Measurements from ENCODE around the gene RNF39. TPM values are rescaled to one million over a fixed set of nuclear protein-coding genes. Genes with fewer than 3 reads are reported as not detected.

Gene RNF39
- total and polyA plus RNA-seq, 2 of the 13 experiments (the other 11 are each of a cell fraction or from before 2014, with no cell fraction given) = 0.13 to 1.8 TPM

DNA sequence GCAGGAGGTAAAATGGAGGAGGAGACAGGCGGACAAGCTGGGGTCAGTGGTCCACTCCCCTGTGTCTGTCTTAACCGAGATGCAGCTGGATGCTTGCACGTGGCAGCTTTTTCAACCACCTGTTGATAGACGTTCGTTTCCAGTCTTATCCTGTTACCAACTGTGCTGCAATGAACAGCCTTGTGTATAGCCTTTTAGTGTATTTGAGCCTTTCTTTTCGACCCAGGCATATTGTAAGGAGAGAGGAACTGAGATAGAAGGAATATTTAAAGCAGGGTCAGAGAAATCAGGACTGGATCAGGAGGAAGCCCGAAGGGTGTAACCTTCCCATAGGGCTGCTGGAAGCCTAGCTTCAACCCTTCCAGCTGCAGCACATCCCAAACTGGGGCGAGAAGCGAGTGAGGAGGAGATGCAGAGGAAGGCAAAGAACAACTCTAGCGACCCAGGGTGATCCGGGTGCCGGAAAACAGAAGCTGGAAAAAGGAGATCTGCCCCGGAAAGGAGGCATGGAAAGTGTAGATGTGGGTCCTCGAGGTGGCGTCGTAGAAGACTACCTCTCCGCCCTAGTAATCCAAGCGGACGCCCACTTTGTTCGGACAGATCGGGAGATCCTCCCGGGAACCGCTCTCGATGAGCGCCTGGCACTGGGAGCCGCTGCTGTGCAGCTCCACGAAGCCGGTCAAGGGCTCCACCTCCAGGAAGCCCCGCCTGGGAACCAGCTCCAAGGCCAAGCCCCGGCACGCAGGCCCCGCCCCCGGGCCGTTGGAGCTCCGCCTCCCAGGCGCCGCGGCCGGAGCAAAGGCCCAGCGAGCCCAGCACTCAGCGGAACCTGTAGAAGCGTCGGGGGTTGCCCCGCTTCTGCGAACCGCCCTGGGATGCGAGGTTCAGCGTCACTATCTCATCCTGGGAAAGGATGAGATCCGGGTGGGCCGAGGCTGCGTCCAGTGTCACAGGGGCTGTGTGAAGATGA, 26.2 kb upstream of the RNF39 start (continued):
- TF ChIP-seq ZNF772 (CRISPR knock-in tag; IDR thresholded peaks at IDR 0.05) = no peak; the same call in 1 of the 2 replicates
- TF ChIP-seq POLR2AphosphoS2 (IDR thresholded peaks at IDR 0.05; ENCODE audit: low read depth, low read length) = no peak
- peak; percentile 95 for TF ChIP-seq NRL (CRISPR knock-in tag; IDR thresholded peaks at IDR 0.05; ENCODE audit: borderline replicate concordance)
- TF ChIP-seq, protein P1, sequence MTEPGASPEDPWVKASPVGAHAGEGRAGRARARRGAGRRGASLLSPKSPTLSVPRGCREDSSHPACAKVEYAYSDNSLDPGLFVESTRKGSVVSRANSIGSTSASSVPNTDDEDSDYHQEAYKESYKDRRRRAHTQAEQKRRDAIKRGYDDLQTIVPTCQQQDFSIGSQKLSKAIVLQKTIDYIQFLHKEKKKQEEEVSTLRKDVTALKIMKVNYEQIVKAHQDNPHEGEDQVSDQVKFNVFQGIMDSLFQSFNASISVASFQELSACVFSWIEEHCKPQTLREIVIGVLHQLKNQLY (CRISPR knock-in tag; IDR thresholded peaks at IDR 0.05) = no peak; the same call in 1 of the 2 replicates
- TF ChIP-seq, protein P2, sequence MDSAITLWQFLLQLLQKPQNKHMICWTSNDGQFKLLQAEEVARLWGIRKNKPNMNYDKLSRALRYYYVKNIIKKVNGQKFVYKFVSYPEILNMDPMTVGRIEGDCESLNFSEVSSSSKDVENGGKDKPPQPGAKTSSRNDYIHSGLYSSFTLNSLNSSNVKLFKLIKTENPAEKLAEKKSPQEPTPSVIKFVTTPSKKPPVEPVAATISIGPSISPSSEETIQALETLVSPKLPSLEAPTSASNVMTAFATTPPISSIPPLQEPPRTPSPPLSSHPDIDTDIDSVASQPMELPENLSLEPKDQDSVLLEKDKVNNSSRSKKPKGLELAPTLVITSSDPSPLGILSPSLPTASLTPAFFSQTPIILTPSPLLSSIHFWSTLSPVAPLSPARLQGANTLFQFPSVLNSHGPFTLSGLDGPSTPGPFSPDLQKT (CRISPR knock-in tag; IDR thresholded peaks at IDR 0.05; ENCODE audit: borderline replicate concordance) = no peak
- TF ChIP-seq, protein P3, sequence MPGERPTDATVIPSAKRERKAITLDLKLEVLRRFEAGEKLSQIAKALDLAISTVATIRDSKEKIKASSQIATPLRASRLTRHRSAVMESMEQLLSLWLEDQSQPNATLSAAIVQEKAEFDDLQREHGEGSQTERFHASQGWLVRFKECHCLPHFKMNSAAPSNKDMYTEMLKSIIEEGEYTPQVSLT (CRISPR knock-in tag; IDR thresholded peaks at IDR 0.05; ENCODE audit: borderline replicate concordance, low read depth) = no peak
- TF ChIP-seq RARA (CRISPR knock-in tag; IDR thresholded peaks at IDR 0.05) = peak; percentile 48
- TF ChIP-seq, protein P4, sequence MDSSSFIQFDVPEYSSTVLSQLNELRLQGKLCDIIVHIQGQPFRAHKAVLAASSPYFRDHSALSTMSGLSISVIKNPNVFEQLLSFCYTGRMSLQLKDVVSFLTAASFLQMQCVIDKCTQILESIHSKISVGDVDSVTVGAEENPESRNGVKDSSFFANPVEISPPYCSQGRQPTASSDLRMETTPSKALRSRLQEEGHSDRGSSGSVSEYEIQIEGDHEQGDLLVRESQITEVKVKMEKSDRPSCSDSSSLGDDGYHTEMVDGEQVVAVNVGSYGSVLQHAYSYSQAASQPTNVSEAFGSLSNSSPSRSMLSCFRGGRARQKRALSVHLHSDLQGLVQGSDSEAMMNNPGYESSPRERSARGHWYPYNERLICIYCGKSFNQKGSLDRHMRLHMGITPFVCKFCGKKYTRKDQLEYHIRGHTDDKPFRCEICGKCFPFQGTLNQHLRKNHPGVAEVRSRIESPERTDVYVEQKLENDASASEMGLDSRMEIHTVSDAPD (CRISPR knock-in tag; IDR thresholded peaks at IDR 0.05) = 0 out of 2 replicates have a peak, but pooled peaks have one; percentile 18
- TF ChIP-seq PITX1 (CRISPR knock-in tag; IDR thresholded peaks at IDR 0.05) = no peak; the same call in 1 of the 2 replicates
- no peak for TF ChIP-seq ZNF841 (CRISPR knock-in tag; IDR thresholded peaks at IDR 0.05; ENCODE audit: borderline replicate concordance)
- TF ChIP-seq, protein P5, sequence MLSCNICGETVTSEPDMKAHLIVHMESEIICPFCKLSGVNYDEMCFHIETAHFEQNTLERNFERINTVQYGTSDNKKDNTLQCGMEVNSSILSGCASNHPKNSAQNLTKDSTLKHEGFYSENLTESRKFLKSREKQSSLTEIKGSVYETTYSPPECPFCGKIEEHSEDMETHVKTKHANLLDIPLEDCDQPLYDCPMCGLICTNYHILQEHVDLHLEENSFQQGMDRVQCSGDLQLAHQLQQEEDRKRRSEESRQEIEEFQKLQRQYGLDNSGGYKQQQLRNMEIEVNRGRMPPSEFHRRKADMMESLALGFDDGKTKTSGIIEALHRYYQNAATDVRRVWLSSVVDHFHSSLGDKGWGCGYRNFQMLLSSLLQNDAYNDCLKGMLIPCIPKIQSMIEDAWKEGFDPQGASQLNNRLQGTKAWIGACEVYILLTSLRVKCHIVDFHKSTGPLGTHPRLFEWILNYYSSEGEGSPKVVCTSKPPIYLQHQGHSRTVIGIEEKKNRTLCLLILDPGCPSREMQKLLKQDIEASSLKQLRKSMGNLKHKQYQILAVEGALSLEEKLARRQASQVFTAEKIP (CRISPR knock-in tag; IDR thresholded peaks at IDR 0.05; ENCODE audit: borderline replicate concordance) = no peak
- TF ChIP-seq KDM3A (CRISPR knock-in tag; IDR thresholded peaks at IDR 0.05; ENCODE audit: low read depth) = no peak; the same call in 1 of the 2 replicates
- TF ChIP-seq, protein P6, sequence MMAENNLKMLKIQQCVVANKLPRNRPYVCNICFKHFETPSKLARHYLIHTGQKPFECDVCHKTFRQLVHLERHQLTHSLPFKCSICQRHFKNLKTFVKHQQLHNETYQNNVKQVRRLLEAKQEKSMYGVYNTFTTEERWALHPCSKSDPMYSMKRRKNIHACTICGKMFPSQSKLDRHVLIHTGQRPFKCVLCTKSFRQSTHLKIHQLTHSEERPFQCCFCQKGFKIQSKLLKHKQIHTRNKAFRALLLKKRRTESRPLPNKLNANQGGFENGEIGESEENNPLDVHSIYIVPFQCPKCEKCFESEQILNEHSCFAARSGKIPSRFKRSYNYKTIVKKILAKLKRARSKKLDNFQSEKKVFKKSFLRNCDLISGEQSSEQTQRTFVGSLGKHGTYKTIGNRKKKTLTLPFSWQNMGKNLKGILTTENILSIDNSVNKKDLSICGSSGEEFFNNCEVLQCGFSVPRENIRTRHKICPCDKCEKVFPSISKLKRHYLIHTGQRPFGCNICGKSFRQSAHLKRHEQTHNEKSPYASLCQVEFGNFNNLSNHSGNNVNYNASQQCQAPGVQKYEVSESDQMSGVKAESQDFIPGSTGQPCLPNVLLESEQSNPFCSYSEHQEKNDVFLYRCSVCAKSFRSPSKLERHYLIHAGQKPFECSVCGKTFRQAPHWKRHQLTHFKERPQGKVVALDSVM (CRISPR knock-in tag; IDR thresholded peaks at IDR 0.05) = peak; percentile 60
- TF ChIP-seq, protein P7, sequence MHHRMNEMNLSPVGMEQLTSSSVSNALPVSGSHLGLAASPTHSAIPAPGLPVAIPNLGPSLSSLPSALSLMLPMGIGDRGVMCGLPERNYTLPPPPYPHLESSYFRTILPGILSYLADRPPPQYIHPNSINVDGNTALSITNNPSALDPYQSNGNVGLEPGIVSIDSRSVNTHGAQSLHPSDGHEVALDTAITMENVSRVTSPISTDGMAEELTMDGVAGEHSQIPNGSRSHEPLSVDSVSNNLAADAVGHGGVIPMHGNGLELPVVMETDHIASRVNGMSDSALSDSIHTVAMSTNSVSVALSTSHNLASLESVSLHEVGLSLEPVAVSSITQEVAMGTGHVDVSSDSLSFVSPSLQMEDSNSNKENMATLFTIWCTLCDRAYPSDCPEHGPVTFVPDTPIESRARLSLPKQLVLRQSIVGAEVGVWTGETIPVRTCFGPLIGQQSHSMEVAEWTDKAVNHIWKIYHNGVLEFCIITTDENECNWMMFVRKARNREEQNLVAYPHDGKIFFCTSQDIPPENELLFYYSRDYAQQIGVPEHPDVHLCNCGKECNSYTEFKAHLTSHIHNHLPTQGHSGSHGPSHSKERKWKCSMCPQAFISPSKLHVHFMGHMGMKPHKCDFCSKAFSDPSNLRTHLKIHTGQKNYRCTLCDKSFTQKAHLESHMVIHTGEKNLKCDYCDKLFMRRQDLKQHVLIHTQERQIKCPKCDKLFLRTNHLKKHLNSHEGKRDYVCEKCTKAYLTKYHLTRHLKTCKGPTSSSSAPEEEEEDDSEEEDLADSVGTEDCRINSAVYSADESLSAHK (CRISPR knock-in tag; IDR thresholded peaks at IDR 0.05; ENCODE audit: borderline replicate concordance) = no peak
- TF ChIP-seq MBD4 (IDR thresholded peaks at IDR 0.05; ENCODE audit: borderline replicate concordance, low read length) = no peak
- peak; percentile 68; the same call in 1 of the 2 replicates for TF ChIP-seq ZFP90 (CRISPR knock-in tag; IDR thresholded peaks at IDR 0.05; ENCODE audit: borderline replicate concordance)
- peak; percentile 45 for TF ChIP-seq NFYB (CRISPR knock-in tag; IDR thresholded peaks at IDR 0.05)

Measured in HepG2 (cell line).